ENCODE results near the gene CXCL12.

Gene CXCL12

DNA sequence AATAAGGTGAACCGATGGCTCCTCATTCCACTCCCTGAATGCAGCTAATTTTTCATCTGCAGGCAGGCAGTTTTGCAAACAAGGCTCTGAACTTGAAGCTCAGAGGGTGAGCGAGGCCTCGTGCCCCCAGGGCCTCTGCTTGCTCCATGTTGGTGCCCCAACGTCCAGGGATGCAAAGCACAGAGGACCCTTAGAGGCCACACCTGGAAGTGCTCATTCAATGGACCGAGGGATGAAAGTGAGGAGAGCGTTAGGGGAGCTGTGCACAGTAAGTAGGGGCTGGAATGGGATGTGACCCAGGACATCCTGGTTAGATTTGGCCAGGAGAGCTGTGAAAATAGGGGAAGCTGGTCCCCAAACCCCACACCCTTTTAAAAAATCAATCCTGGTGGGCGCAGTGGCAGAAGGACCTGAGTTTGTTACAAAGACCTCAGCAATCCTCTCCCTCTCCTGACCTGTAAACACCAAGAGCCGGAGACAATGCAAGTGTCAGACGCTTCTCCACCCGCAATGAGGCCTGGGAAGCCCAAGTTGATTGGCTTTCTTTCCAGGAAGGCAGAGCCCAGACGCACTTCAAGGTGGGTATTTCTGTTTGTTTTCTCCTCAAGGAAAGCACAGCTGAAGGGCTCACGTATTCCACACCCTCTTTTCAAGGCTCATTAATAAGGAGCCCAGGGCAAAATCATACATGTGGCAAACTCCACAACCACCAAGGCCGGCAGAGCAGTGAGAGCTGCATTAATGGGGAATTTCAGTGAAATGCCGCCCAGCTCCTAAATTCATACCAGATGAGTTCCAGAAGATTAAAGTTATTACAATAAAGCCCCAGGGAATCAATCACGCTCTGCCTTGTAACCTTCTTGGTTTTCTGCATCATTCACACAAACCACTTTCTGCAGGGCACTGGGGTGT, 14.1 kb upstream of the CXCL12 start:
- no peak for DNase-seq

DNA sequence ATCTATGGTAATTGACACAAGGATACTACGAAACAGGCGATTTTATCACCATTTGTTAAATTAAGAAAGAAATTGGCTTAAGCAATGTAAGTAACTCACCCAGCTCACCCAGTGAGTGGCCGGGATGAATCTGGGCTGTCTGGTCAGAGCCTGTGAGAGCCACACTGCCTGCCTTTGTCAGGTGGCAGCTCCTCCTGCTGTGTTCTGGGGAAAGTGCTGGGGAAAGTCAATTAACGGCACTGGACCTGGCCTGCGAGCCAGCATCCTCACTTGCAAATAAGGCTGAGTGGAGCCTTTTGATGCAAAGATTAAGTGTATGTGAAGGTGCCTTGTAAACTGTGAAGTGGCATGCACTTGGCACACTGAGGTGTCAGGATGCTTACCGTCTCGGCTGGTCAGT, 13.4 kb upstream of the CXCL12 start:
- DNase-seq: no peak

DNA sequence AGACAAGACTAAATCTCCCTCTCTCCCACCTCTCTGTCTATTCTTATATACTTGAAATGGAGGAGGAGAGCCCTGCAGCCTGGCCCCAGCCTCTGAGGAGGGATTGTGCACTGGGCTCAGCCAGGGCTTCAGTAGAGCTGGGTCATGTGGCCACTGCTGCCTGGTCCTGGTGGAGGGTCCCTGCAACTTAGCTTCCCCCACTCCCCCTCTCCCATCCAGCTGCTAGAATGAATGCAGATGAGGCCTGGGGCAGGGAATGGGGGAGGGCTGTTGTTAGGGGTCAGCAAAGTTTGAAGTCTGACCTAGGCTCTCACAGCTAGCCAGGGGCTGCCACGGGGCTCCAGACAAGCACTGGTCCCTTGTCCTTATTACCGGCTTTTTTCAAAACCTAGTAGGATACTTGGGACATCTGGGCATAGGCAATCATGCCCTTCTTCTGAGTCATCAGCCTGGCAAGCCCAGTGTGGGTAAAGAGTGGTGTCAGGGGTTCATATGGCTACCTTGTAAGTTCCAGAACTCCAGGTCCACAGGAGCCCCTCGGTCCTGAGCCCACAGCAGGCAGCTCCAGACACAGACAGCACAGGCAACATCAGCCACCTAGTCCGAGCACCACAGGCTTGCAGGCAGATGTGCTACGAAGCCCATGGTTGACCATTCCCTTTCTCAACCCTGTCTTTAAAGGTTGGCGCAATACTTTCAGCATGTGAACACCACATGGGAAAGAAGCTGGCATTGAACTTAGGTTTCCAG, 12.8 kb upstream of the CXCL12 start:
- no peak for DNase-seq

DNA sequence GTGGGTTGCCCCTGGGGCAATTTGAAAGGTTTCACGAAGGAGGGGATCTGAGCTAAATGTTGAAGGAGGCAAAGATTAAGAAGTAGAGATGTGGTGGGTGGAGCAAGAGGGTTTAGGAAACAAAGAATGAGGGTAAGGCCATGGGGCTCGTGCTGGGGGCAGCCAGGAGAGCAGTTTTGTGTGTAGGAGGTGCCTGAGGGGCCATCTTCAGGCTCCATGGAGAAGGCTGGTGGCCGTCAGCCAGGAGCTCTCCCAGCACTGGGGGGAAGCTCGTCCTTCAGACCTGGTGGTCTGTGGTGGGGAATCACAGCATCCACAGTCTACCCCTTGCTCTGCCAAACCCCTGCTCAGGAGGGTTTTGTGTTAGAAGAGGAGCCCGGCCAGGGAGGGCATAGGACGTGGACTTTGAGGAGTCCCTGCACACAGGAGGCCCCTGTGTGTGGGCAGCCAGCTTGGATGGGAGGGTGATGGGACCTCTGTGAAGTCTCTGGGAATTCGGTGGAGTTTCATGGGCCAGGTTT, 11.8 kb upstream of the CXCL12 start:
- no peak for DNase-seq

DNA sequence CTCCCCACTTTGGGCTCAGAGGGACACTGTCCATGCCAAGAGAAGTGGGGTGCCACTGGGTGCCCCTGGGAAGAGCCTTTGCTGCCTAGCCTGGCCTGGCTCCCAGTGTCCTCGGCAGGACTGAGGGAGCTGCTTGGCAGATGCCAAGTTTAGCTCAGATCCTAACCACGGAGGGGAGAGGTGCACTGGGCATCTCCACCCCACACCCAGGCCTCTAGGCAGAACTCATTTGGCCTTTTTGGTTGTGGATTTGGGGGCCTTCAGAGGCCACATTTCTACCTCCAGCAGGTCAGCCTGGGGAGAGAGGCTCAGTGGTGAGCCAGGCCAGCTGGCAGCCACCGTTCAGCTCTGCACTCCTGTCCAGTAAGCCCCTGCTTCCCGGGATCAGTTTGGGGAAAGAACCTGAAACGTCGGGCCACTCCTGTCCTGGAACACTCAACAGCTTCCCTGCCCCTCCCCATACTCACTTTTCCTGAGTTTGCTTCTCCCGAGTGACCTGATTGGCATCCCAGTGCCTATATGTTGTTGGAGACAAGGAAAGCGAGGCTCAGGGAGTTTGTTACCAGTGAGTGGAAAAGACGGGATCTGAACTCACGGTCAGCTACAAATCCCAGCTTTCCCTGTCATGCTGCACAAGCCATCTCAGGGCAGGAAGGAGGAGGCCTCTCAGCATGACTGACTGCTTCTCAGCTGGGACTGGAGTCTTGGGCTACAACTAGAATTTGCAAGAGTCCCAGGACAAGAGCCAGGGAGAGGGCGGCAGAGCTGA, 11.2 kb upstream of the CXCL12 start:
- DNase-seq: no peak

DNA sequence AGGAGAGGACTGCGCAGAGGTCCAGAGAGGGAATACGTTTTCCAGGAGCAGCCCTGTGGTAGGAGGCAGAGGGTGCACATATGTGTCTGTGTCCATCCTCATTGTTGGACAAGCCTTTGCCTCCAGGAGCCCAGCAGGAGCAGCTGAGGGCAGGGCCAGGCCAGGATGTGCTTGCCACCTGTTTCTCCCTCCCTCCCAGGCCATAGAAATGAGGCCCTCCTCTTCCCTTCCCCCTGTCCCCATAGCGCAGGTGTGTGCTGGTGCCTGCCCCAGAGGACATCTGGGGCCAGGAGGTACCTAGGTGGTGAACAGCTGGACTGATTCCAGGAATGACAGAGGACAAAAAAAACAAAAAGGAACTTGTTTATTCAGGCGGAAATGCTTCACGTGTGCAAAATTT, 10.5 kb upstream of the CXCL12 start:
- DNase-seq: no peak

DNA sequence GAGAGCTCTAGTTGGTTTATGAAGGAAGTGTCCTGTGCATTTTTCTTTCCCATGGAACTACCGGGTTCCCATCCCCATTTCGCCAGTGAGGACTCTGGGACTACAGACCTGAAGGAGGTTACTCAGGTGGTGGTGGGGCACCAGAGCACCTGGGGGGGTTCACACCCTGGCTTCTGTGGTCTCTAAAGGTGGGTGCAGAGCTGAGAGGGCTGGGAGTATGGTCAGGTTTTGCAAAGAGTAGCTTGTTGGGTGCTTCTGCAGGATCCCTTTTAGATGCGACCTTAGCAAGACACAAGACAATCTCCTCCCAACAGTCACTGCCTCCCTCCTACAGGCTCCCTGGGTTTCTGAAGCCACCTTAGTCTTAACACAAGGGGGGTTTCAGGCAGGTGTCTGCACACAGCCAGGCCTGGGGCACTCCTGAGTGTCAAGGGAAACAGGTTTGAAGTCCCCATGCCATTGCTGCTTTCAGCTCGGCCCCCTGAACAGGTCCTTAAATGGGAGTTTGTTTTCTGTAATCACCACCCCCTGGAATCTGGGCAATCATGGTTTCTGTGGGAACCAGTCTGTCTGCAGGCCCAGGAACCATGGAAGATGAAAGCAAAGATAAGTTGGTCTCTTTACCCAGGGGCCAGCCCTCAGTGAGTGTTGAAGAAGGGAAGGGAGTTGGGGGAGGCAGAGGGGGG, 9.9 kb upstream of the CXCL12 start:
- no peak for DNase-seq

DNA sequence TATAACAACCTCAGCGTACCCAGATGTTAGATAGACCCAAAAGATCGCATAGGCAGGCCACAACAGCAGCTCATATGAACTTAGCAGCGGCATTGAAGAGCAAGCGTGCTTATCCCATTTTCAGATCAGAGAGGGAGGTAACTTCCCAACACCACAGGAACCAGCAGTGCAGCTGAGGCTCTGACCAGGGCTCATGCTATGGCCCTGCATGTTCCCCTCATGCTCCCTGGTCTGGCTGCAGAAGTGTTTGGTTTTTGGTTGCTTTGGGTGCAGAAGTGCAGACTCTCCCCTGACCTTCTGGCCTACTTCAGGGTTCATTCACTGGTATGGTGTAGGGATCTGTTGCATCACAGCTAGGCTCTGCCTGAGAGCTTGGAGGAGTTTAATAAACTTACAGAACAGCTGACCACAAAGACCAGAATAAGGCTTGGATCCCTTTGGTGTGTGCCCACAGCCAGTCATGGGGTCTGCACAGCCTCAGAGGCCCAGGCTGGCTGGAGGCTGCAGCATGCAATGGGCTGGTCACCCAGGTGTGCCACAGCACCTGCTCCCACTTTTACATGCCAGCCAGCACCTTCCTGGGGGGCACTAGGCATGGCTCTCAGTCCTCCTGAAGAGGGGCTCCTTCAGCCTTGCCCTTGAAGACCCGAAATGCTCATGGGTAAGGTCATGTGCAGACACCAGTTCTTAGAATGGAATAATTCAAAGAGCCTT, 9.1 kb upstream of the CXCL12 start:
- no peak for DNase-seq

DNA sequence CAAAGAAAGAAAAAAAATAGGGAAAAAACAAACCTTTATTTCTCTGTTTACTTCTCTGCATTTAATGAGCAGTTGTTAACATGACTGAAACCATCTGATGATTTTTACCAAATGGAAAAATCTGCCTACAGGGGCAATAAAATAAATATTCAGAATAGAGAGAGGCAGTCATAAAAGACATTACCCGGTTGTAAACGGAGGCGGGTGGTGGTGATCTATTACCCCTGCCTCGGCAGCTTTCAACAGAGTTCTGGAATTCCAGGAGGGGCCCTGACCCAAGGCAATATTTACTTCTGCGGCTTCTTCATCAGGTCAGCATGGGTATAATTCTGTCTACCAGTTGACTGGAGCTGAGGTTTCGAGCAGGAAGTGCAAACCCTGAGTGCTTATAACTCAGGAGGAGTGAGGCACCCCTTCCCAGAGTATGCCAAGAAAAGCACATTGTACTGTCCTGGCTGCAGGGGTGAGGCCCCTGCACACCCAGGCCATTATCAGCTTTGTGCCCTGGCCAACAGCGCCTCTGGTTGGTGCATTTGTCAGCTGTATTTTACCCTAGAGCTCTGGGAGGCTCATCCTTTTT, 8.2 kb upstream of the CXCL12 start:
- DNase-seq: no peak

DNA sequence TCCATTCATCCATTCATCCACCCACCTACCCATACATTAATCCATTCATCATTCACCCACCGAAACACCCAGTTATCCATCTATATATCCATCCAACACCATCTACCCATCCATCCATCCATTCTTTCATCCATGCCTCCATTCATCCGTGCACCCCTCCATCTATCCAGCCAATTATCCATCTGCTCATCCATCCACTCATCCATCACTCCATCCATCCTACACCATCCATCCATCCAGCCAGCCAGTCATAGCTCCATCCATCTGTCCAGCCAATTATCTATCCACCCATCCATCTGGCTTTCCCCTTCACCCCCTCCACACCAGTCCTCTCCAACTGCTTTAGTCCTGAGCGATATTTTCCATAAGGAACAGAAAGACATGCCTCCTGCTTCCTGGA, 7.5 kb upstream of the CXCL12 start:
- no peak for DNase-seq

DNA sequence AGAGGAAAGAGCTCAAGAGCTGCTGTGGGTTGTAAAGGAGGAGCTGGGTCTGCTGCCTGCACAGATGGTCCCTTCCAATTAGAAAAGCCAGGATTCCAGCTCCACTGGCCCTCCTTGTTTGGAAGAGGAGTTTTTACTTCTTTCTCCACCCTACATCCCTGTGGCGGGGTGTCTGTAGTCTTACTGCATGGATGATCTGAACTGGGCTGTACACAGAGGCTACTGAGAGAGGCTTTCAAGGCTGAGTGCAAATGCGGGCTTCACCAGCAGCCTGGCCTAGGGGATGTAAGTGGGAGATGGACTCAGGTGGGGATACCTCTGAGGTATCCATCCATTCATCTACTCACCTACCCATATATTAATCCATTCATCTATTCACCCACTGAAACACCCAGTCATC, 7.1 kb upstream of the CXCL12 start:
- DNase-seq: no peak

DNA sequence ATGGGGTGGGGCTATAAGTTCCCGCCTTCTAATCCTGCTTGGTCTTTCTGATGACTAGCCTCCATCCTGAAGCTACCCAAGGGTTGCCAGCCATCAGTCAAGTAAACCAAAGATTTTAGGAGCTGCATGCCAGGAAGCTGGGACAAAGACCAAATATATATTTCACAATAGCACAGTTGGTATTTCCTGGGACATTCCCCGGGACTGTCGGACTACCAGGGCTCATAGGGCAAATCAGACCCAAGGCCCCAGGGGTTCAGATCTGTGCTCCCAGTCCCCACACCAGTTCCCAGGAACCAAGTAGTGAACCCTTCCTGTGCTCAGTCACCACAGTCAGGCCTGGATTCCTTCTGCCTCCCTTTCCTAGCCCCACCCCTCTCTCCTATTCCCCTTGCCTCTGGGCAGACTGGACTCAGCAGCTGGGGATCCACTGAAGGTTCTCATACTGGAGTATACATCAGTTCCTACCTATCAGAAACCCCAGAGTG, 5.7 kb upstream of the CXCL12 start:
- DNase-seq: no peak

DNA sequence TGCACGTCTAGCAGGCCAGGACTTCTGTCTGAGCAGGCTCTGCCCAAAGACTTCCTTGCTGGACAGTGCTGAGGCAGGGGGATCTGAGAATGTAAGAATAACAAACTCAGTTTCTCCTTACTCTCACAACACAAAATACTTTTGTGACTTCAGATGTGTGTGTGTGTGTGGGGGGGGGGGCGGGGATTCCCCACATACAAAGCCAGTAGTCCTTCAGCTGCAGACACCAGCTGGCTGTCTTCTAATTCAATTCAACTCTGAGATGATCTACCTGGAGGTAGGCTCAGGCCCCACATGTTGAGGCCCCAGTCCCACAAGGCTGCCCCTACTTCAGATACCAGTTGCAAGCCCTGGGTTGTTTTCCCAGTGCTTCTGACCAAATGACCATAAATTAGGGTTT, 4.7 kb upstream of the CXCL12 start:
- no peak for DNase-seq

DNA sequence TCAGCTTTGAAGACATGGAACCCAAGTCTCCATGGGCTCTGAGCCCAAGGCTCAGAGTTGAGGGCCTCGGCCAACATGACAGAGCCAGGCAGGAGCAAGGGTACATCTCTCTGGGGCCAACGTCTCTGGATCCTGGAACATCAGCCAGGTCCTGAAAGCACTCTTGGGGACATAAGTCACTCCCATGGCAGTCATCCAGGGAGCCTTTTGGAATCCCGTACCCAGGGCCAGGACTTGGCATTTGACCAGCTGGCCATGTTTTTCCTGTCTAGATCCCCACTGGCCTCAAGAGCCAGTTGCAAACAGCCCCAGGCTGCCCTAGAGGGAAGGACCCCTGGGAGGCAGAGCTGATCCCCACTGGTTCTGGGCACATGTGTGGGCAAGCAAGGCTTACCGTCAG, 4.3 kb upstream of the CXCL12 start:
- DNase-seq: no peak

DNA sequence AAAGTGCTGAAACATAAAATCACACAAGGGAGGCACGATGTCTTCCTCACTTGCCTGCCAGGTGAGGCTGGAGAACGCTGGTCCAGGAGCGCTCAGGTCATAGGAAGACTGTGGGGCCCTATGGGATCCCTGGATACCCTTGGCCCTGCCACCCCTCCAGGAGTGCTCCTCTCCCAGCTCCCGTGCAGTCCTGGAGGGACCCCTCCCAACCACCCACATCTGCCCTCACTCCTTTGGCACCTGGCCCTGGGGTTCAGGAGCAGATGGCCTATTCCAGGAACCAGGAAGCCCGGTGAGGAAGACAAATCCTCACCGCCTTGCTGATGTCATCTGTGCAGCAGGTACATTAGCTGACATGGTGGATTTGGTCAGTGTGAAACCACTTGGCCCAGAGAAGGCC, 3.7 kb upstream of the CXCL12 start:
- DNase-seq: no peak

DNA sequence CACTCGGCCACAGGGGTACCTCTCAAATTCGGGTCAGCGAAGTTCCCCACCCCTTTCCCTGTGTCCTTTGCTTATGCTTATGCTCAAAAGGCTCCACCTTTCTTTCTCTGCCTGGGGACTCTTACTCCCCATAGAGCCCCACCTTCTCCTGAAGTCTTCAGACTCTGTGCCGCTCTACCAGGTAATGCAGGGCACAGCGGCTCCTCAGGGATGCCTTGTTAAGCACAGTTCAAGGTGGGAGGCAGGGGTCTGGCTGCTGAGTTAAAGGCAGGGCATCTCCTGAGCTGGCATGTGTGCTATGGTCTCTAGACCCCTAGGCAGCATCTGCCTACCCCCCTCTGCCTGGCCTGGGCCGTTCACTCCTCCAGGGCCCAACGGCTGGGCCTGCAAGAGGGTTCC, 3.0 kb upstream of the CXCL12 start:
- DNase-seq: no peak

DNA sequence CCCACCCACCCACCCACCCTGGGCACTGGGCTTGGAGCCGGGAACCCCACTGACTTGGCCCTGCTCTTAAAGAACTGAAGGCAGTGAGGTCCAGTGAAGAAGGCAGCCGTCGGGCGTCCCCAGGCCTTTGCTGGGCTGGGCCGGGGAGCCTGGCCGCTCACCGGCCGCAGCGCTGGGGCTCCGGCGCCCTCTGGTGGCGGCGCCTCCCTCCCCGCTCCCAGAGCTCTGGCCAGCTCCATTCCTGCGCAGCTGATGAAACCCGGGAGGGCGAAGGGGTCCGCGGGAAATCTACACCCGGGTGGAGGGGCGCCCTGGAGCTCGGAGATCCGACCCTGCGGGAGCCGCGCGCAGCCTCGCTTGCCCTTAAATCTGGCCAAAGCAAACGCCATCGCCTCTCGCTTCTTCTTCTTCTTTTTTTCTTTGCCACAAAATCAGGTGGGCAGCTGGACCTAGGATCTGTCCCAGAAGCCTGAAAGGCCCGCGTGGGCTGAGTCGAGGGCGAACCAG, 1.7 kb upstream of the CXCL12 start:
- DNase-seq: no peak

DNA sequence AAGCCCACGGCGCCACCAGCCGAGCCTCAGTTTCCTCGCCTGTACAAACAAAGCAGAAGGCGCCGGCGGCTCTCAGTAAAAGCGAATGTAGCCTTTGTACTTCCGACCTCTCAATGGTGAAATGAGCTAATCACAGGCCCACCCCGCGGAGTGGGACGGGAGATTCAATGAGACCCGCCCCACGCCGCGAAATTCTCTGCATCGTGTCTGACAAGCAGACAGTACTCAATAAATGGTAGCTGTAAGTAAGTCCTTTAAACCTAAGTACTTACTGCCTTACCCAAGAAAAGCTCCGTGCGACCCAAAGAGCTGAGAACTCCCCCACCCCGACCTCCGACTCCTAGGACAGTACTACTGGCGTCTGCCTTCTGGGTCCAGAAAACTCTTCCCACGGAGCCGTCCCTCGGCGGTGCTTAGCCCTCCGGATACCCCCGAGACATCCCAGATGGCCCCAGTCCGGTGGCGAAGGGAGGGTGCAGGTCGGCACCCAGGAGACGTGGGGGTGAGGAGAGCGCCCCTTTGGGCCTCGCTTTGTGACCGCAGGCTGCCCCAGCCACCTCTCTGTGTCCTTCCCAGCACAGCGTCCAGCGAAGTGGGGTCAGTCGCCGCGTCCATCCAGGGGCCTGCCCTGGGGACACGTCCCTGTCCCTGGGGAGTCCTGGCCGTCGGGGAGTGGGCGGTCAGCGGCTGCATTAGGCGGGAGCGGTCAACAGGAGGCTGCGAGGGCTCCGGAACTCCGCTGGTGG, 972 bp upstream of the CXCL12 start:
- no peak for DNase-seq

DNA sequence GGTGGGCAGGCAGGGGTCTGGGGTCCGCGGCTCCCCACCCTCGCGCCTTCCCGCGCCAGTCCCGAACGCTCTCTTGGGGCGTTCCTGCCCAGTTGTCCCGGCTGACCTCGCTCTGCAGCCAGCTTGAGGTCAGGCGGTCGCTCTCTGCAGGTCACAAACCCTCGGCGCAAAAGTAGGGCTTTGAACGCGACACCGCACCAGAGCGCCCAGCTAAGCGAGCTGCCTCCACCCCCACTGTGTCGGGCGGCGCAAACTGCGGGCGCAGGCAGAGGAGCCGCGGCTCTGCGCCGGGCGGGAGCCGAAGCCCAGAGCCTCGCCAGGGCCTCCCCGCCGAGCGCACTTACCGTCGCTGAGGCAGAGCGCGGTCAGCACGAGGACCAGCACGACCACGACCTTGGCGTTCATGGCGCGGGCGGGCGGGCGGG, 284 bp downstream of the CXCL12 start:
- DNase-seq: no peak

All from NCI-H526 treated with DMSO at 0.1 percent for 48 hours (cell line).